ENCODE results near the gene SRMS.

The SRMS gene

DNA sequence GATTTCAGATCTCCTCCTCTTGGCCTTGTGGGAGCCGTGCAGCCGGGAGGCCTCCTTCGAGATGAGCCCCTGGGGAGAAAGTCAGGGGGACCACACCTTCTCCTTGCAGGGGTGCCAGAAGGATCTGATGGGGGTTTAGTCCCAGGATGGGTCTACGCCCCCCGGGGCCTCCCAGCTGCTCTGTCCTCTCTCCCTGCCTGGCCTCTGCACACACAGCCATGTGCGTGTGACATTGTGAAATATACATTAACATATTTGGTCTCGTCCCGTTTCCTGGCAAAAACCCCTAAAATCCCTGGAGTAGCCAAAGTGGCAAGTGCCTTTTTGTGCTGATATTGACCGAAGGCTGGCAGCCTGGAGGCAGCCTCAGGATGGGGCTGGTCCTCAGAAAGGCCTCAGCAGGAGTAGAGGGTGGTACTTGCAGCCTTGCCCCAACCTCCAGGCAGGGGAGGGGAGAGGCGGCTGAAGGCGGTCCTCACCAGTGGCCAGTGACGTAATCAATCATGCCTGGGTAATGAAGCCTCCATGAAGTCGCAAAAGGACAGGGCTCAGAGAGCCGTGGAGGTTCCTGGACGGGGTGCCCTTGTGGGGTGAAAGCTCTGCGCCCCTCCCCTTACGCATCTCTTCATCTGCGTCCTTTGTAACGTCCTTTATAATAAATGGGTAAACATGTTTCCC lies 31.6 kb upstream of the SRMS start:
- Histone ChIP-seq H3K9ac (ENCODE audit: low read length) (no peak overlapping the region), H2BK5ac (ENCODE audit: low read depth, low read length, poor library complexity) (no peak overlapping the region), H3K4me1 (ENCODE audit: control insufficient read depth in 1 of 2, insufficient read depth in 2 of 2, low read length in 2 of 2) (peaks cover 3 to 5% of the 10 kb centered on the region in 2 experiments), H4K12ac (ENCODE audit: low read depth, low read length) (no peak overlapping the region), H4K91ac (ENCODE audit: low read depth, low read length) (no peak overlapping the region), H3K27ac (ENCODE audit: low read depth, low read length) (no peak overlapping the region), H2AK5ac (ENCODE audit: low read length) (no peak overlapping the region), H3K4me3 (ENCODE audit: low read depth, low read length) (no peak overlapping the region), H4K8ac (ENCODE audit: low read depth, low read length) (no peak overlapping the region), H3K4ac (ENCODE audit: low read depth, low read length) (no peak overlapping the region), H3K9me3 (ENCODE audit: insufficient read depth, low read depth, low read length) (no peaks in the 10 kb centered on the region), H3K36me3 (ENCODE audit: control insufficient read depth in 1 of 2, insufficient read depth in 2 of 2, low read length in 2 of 2) (no peaks in the 10 kb centered on the region), H2BK120ac (ENCODE audit: insufficient read depth, low read length, poor library complexity) (no peak overlapping the region), H3K14ac (ENCODE audit: low read length) (no peak overlapping the region), H2BK12ac (ENCODE audit: low read length) (no peak overlapping the region), H3K4me2 (ENCODE audit: low read length) (no peak overlapping the region), H2AFZ (ENCODE audit: insufficient read depth, low read length, poor library complexity) (no peak overlapping the region), H3K27me3 (ENCODE audit: insufficient read depth, low read length) (no peaks in the 10 kb centered on the region), H3K18ac (ENCODE audit: low read length) (no peak overlapping the region), H3K23ac (ENCODE audit: low read length) (no peak overlapping the region), H3K79me2 (ENCODE audit: control insufficient read depth, insufficient read depth, low read length, poor library complexity) (peaks cover 2% of the 10 kb centered on the region), H3K79me1 (ENCODE audit: low read length) (peaks cover 5% of the 10 kb centered on the region)
- WGBS (ENCODE audit: extremely low coverage, insufficient coverage, insufficient read length), result no CpG with 5 or more reads among the region's 19 CpGs
- DNase-seq, result no peak

DNA sequence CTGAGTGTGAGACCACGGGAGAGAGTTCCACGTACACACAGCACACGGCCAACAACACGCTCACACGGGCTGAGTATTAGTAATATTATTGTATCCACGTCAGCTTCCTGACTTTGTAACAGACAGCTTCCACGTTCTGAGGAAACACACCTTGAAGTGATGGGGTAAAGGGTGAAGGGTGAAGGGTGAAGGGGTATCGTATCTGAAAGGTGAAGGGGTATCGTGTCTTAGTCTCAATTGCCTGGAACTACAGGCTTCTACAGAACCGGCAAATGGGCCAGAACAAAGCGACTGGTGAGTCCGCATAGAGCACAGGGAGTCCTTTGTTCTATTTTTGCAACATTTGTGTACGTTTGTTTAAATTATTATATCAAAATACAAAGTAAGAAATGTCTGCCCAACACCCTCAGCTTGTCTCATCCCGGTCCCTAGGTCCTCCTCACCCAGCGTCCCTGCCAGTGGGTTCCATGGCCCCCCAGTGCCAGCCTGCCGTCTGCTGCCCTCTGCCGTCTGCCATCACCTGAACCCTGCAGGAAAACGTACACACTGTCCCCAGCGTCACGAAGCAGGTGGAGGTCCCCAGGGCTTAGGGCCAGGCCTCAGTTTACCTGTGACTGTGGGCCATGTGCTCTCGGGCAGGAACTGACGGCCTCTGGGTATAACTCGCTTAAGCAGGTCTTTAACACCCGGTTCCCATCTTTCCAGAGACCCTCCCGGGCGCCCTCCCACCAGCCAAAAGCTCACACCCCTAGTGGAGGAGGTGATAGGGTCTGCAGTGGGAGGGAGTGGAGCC lies 30.9 kb upstream of the SRMS start:
- WGBS (ENCODE audit: extremely low coverage, insufficient coverage, insufficient read length), result no CpG with 5 or more reads among the region's 26 CpGs
- peaks cover 3% of the 10 kb centered on the region for H3K79me2 ChIP-seq (ENCODE audit: control insufficient read depth, insufficient read depth, low read length, poor library complexity)
- H3K27ac ChIP-seq (ENCODE audit: low read depth, low read length), result no peak overlapping the region
- H3K14ac ChIP-seq (ENCODE audit: low read length), result no peak overlapping the region
- no peak overlapping the region for H3K4ac ChIP-seq (ENCODE audit: low read depth, low read length)
- no peak overlapping the region for H2AK5ac ChIP-seq (ENCODE audit: low read length)
- no peak overlapping the region for H3K4me3 ChIP-seq (ENCODE audit: low read depth, low read length)
- H3K4me1 ChIP-seq (ENCODE audit: control insufficient read depth in 1 of 2, insufficient read depth in 2 of 2, low read length in 2 of 2), result peaks cover 3 to 9% of the 10 kb centered on the region in 2 experiments
- H3K9me3 ChIP-seq (ENCODE audit: insufficient read depth, low read depth, low read length), result no peaks in the 10 kb centered on the region
- H4K91ac ChIP-seq (ENCODE audit: low read depth, low read length), result no peak overlapping the region
- no peak overlapping the region for H2AFZ ChIP-seq (ENCODE audit: insufficient read depth, low read length, poor library complexity)
- no peak overlapping the region for H2BK5ac ChIP-seq (ENCODE audit: low read depth, low read length, poor library complexity)
- H3K36me3 ChIP-seq (ENCODE audit: control insufficient read depth in 1 of 2, insufficient read depth in 2 of 2, low read length in 2 of 2), result no peaks in the 10 kb centered on the region
- no peak overlapping the region for H3K23ac ChIP-seq (ENCODE audit: low read length)
- H2BK12ac ChIP-seq (ENCODE audit: low read length), result no peak overlapping the region
- H4K12ac ChIP-seq (ENCODE audit: low read depth, low read length), result no peak overlapping the region
- H4K8ac ChIP-seq (ENCODE audit: low read depth, low read length), result no peak overlapping the region
- H3K18ac ChIP-seq (ENCODE audit: low read length), result no peak overlapping the region
- peaks cover 8% of the 10 kb centered on the region for H3K79me1 ChIP-seq (ENCODE audit: low read length)
- no peak overlapping the region for H3K4me2 ChIP-seq (ENCODE audit: low read length)
- H3K9ac ChIP-seq (ENCODE audit: low read length), result no peak overlapping the region
- no peak overlapping the region for H2BK120ac ChIP-seq (ENCODE audit: insufficient read depth, low read length, poor library complexity)
- DNase-seq, result no peak
- no peaks in the 10 kb centered on the region for H3K27me3 ChIP-seq (ENCODE audit: insufficient read depth, low read length)

GRCh38 chr20:63577317-63577894 lies 29.9 kb upstream of the SRMS start:
- H3K4ac ChIP-seq (ENCODE audit: low read depth, low read length), result no peak overlapping the region
- no peak for DNase-seq
- H4K8ac ChIP-seq (ENCODE audit: low read depth, low read length), result no peak overlapping the region
- H3K9me3 ChIP-seq (ENCODE audit: insufficient read depth, low read depth, low read length), result no peaks in the 10 kb centered on the region
- H3K27ac ChIP-seq (ENCODE audit: low read depth, low read length), result no peak overlapping the region
- no peak overlapping the region for H3K4me3 ChIP-seq (ENCODE audit: low read depth, low read length)
- H2BK12ac ChIP-seq (ENCODE audit: low read length), result no peak overlapping the region
- H4K12ac ChIP-seq (ENCODE audit: low read depth, low read length), result no peak overlapping the region
- H3K36me3 ChIP-seq (ENCODE audit: control insufficient read depth in 1 of 2, insufficient read depth in 2 of 2, low read length in 2 of 2), result no peaks in the 10 kb centered on the region
- no peak overlapping the region for H2BK120ac ChIP-seq (ENCODE audit: insufficient read depth, low read length, poor library complexity)
- no peak overlapping the region for H3K4me2 ChIP-seq (ENCODE audit: low read length)
- H3K9ac ChIP-seq (ENCODE audit: low read length), result no peak overlapping the region
- H2AFZ ChIP-seq (ENCODE audit: insufficient read depth, low read length, poor library complexity), result no peak overlapping the region
- H3K14ac ChIP-seq (ENCODE audit: low read length), result no peak overlapping the region
- H4K91ac ChIP-seq (ENCODE audit: low read depth, low read length), result no peak overlapping the region
- peaks cover 8% of the 10 kb centered on the region for H3K79me1 ChIP-seq (ENCODE audit: low read length)
- no peak overlapping the region for H2AK5ac ChIP-seq (ENCODE audit: low read length)
- H3K18ac ChIP-seq (ENCODE audit: low read length), result no peak overlapping the region
- peaks cover 3 to 12% of the 10 kb centered on the region in 2 experiments for H3K4me1 ChIP-seq (ENCODE audit: control insufficient read depth in 1 of 2, insufficient read depth in 2 of 2, low read length in 2 of 2)
- H2BK5ac ChIP-seq (ENCODE audit: low read depth, low read length, poor library complexity), result no peak overlapping the region
- H3K27me3 ChIP-seq (ENCODE audit: insufficient read depth, low read length), result no peaks in the 10 kb centered on the region
- peaks cover 3% of the 10 kb centered on the region for H3K79me2 ChIP-seq (ENCODE audit: control insufficient read depth, insufficient read depth, low read length, poor library complexity)
- no peak overlapping the region for H3K23ac ChIP-seq (ENCODE audit: low read length)
- WGBS (ENCODE audit: extremely low coverage, insufficient coverage, insufficient read length), result no CpG with 5 or more reads among the region's 19 CpGs

DNA sequence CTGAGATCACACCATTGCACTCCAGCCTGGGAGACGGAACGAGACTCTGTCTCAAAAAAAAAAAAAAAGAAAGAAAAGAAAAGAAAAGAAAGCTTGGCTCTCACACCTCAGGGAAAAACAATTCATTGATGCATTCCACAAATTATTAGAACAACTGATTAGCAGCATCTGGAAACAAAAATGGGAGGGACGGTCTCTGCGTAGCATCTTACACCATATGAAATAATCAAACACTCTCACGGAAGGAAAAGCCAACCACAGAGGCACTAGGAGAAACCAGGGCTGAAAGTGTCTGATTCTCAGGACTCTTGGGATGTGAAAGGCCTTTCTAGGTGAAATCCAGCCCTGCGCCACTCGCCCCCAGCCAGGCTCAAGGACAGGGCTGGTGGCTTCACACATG lies 28.8 kb upstream of the SRMS start:
- no peak overlapping the region for H2BK120ac ChIP-seq (ENCODE audit: insufficient read depth, low read length, poor library complexity)
- H3K27ac ChIP-seq (ENCODE audit: low read depth, low read length), result no peak overlapping the region
- H4K8ac ChIP-seq (ENCODE audit: low read depth, low read length), result no peak overlapping the region
- no peaks in the 10 kb centered on the region for H3K9me3 ChIP-seq (ENCODE audit: insufficient read depth, low read depth, low read length)
- no peaks in the 10 kb centered on the region for H3K27me3 ChIP-seq (ENCODE audit: insufficient read depth, low read length)
- WGBS (ENCODE audit: extremely low coverage, insufficient coverage, insufficient read length), result no CpG with 5 or more reads among the region's 7 CpGs
- H3K14ac ChIP-seq (ENCODE audit: low read length), result no peak overlapping the region
- H3K4ac ChIP-seq (ENCODE audit: low read depth, low read length), result no peak overlapping the region
- no peak overlapping the region for H2AFZ ChIP-seq (ENCODE audit: insufficient read depth, low read length, poor library complexity)
- no peak overlapping the region for H4K12ac ChIP-seq (ENCODE audit: low read depth, low read length)
- H3K79me2 ChIP-seq (ENCODE audit: control insufficient read depth, insufficient read depth, low read length, poor library complexity), result peaks cover 3% of the 10 kb centered on the region
- no peak overlapping the region for H3K4me2 ChIP-seq (ENCODE audit: low read length)
- no peak overlapping the region for H3K4me3 ChIP-seq (ENCODE audit: low read depth, low read length)
- H3K18ac ChIP-seq (ENCODE audit: low read length), result no peak overlapping the region
- H3K4me1 ChIP-seq (ENCODE audit: control insufficient read depth in 1 of 2, insufficient read depth in 2 of 2, low read length in 2 of 2), result peaks cover 3 to 12% of the 10 kb centered on the region in 2 experiments
- DNase-seq, result peak in 1 of 2 donors; percentile 12
- H4K91ac ChIP-seq (ENCODE audit: low read depth, low read length), result no peak overlapping the region
- no peak overlapping the region for H2BK5ac ChIP-seq (ENCODE audit: low read depth, low read length, poor library complexity)
- H2AK5ac ChIP-seq (ENCODE audit: low read length), result no peak overlapping the region
- no peak overlapping the region for H2BK12ac ChIP-seq (ENCODE audit: low read length)
- no peak overlapping the region for H3K9ac ChIP-seq (ENCODE audit: low read length)
- no peaks in the 10 kb centered on the region for H3K36me3 ChIP-seq (ENCODE audit: control insufficient read depth in 1 of 2, insufficient read depth in 2 of 2, low read length in 2 of 2)
- H3K23ac ChIP-seq (ENCODE audit: low read length), result no peak overlapping the region
- H3K79me1 ChIP-seq (ENCODE audit: low read length), result peaks cover 8% of the 10 kb centered on the region
